ENCODE measurements around the gene DAPP1. TPM values are rescaled to one million over a fixed set of nuclear protein-coding genes. Genes with fewer than 3 reads are reported as not detected.
A peak's percentile ranks its signal among the peaks of the same experiment; 100 is the strongest.

DAPP1 gene
- polyA plus RNA-seq, 3 donors: 63.1 to 125 (median 87.2) TPM

DNA sequence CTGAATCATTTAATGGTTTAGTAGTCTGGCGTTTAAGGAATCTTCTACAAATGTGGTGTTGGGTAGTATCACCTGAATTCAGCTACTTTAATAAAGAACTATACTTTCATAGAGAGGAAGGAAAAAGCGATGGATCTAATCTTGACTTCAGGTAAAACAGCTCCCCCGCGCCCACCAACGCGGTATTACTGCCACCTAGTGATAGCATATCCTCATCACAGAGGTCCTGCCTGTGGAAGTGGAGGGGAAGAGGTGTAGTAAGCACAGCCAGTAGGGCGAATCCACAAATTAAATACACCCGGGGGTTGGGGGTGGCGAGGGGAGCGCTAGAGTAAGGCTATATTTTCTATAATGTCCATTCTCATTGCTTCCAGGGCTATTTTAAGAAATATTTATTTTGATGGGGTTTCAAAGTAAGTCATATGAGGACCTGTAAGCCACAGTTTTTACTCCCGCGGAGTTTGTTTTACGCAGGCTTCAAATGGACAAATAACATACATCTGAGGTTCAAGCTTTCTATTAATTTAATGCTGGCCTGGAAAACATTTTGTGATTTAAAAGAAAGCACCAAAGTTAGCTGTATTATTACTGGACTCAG lies 8.3 kb upstream of the DAPP1 start:
- Histone ChIP-seq H3K4me3 (replicated peaks in 1 of 3; ENCODE audit: low read depth in 2 of 3, low read length in 3 of 3) (no peak overlapping the region), H3K4me2 (replicated peaks; ENCODE audit: extremely low read depth, low read length, poor library complexity, severe bottlenecking) (no peak overlapping the region), H4K20me1 (ENCODE audit: insufficient read depth, low read length) (no peaks in the 10 kb centered on the region), H3K36me3 (replicated peaks in 1 of 2; ENCODE audit: control insufficient read depth in 1 of 2, insufficient read depth in 2 of 2, low read length in 2 of 2) (no peaks in the 10 kb centered on the region), H3K27me3 (ENCODE audit: control insufficient read depth in 2 of 2, insufficient read depth in 2 of 2, low read length in 2 of 2) (peaks cover 0 to 2% of the 10 kb centered on the region in 2 donors), H3K27ac (ENCODE audit: low read depth in 1 of 2, low read length in 2 of 2) (no peak overlapping the region), H3K4me1 (ENCODE audit: control insufficient read depth in 1 of 2, insufficient read depth in 2 of 2, low read length in 2 of 2) (peaks cover 5 to 6% of the 10 kb centered on the region in 2 donors), H3K9me3 (replicated peaks in 1 of 2; ENCODE audit: control insufficient read depth in 1 of 2, insufficient read depth in 1 of 2, low read length in 2 of 2) (no peaks in the 10 kb centered on the region), H2AFZ (ENCODE audit: insufficient read depth, low read depth, low read length, poor library complexity, severe bottlenecking) (no peak overlapping the region), H3K79me2 (ENCODE audit: insufficient read depth, low read length) (no peaks in the 10 kb centered on the region), H3K9ac (ENCODE audit: insufficient read depth, low read length, poor library complexity, severe bottlenecking) (no peak overlapping the region)
- Mint-ChIP-seq H3K27me3 (ENCODE audit: low read depth in 3 of 3) (peaks cover 0 to 5% (median 5%) of the 10 kb centered on the region in 3 donors), H3K9me3 (no peaks in the 10 kb centered on the region), H3K27ac (no peak overlapping the region), H3K36me3 (no peaks in the 10 kb centered on the region), H3K4me1 (peaks cover 10% of the 10 kb centered on the region), H3K4me3 (no peak overlapping the region)
- peak; percentile 34 to 58 (median 47) for DNase-seq
- TF ChIP-seq, protein P1, sequence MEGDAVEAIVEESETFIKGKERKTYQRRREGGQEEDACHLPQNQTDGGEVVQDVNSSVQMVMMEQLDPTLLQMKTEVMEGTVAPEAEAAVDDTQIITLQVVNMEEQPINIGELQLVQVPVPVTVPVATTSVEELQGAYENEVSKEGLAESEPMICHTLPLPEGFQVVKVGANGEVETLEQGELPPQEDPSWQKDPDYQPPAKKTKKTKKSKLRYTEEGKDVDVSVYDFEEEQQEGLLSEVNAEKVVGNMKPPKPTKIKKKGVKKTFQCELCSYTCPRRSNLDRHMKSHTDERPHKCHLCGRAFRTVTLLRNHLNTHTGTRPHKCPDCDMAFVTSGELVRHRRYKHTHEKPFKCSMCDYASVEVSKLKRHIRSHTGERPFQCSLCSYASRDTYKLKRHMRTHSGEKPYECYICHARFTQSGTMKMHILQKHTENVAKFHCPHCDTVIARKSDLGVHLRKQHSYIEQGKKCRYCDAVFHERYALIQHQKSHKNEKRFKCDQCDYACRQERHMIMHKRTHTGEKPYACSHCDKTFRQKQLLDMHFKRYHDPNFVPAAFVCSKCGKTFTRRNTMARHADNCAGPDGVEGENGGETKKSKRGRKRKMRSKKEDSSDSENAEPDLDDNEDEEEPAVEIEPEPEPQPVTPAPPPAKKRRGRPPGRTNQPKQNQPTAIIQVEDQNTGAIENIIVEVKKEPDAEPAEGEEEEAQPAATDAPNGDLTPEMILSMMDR (IDR thresholded peaks at IDR 0.05): peak; percentile 75
- intact Hi-C loops (cut with micrococcal nuclease): loop anchor here in 1 of 2 donors (5.0 kb wide), 1 partner anchor 246 kb away; the partner anchor contains the start of gene TRMT10A
- 100% methylated on average over 3 of the region's 13 CpGs for WGBS (ENCODE audit: insufficient coverage)

DNA sequence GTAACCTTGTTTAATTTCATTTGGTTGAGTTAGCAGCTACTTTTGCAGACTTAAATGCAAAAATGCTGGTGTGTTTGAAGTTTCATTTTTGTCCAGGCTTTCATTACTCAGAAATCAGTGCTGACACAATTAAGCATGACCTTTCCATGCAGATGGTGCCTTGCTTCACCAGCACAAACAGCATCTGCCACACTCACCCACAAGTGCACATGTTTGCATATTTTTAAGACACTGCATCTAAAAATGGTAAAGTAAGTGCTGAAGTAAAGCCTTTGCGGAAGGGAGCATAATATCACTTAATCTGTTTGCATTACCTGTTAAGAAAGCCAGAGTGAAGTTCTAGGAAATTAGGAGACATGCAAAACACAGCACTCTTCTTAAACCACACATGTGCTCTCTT lies 7.3 kb upstream of the DAPP1 start:
- Mint-ChIP-seq H3K27ac (no peak overlapping the region), H3K9me3 (no peaks in the 10 kb centered on the region), H3K4me3 (no peak overlapping the region), H3K4me1 (peaks cover 10% of the 10 kb centered on the region), H3K27me3 (ENCODE audit: low read depth in 3 of 3) (peaks cover 0 to 5% (median 3%) of the 10 kb centered on the region in 3 donors), H3K36me3 (no peaks in the 10 kb centered on the region)
- Histone ChIP-seq H3K36me3 (replicated peaks in 1 of 2; ENCODE audit: control insufficient read depth in 1 of 2, insufficient read depth in 2 of 2, low read length in 2 of 2) (no peaks in the 10 kb centered on the region), H2AFZ (ENCODE audit: insufficient read depth, low read depth, low read length, poor library complexity, severe bottlenecking) (no peak overlapping the region), H4K20me1 (ENCODE audit: insufficient read depth, low read length) (no peaks in the 10 kb centered on the region), H3K9me3 (replicated peaks in 1 of 2; ENCODE audit: control insufficient read depth in 1 of 2, insufficient read depth in 1 of 2, low read length in 2 of 2) (no peaks in the 10 kb centered on the region), H3K27ac (ENCODE audit: low read depth in 1 of 2, low read length in 2 of 2) (no peak overlapping the region), H3K27me3 (ENCODE audit: control insufficient read depth in 2 of 2, insufficient read depth in 2 of 2, low read length in 2 of 2) (no peaks in the 10 kb centered on the region), H3K9ac (ENCODE audit: insufficient read depth, low read length, poor library complexity, severe bottlenecking) (no peak overlapping the region), H3K4me3 (replicated peaks in 1 of 3; ENCODE audit: low read depth in 2 of 3, low read length in 3 of 3) (no peak overlapping the region), H3K79me2 (ENCODE audit: insufficient read depth, low read length) (no peaks in the 10 kb centered on the region), H3K4me1 (ENCODE audit: control insufficient read depth in 1 of 2, insufficient read depth in 2 of 2, low read length in 2 of 2) (peaks cover 5 to 6% of the 10 kb centered on the region in 2 donors), H3K4me2 (replicated peaks; ENCODE audit: extremely low read depth, low read length, poor library complexity, severe bottlenecking) (no peak overlapping the region)
- TF ChIP-seq, protein P1 (IDR thresholded peaks at IDR 0.05): no peak
- no CpG with 5 or more reads among the region's 1 CpG for WGBS (ENCODE audit: insufficient coverage)
- intact Hi-C loops (cut with micrococcal nuclease): loop anchor here in 1 of 2 donors (5.0 kb wide), 1 partner anchor 247 kb away; the partner anchor contains the start of gene TRMT10A
- no peak for DNase-seq
